Measurements from ENCODE around the gene ADGRL3.

Gene ADGRL3

GRCh38 chr4:61648264-61648663 is 448.1 kb downstream of the ADGRL3 start:
- Histone ChIP-seq H3K4me3 (ENCODE audit: insufficient read depth, low read length, poor library complexity, severe bottlenecking) (no peak overlapping the region), H3F3A (ENCODE audit: insufficient read depth) (no peaks in the 10 kb centered on the region), H4K20me1 (ENCODE audit: low read depth, low read length) (no peaks in the 10 kb centered on the region), H3K9ac (ENCODE audit: low read length) (no peak overlapping the region), H3K27me3 (ENCODE audit: low read length) (no peaks in the 10 kb centered on the region), H3K9me3 (ENCODE audit: insufficient read depth, low read length) (no peaks in the 10 kb centered on the region), H3K9me2 (replicated peaks; ENCODE audit: insufficient read depth, low read length) (no peaks in the 10 kb centered on the region), H2AFZ (ENCODE audit: low read depth, low read length, severe bottlenecking) (no peak overlapping the region), H3K36me3 (ENCODE audit: low read length) (no peaks in the 10 kb centered on the region), H3K4me2 (ENCODE audit: low read depth, low read length, poor library complexity, severe bottlenecking) (no peak overlapping the region), H3K27ac (ENCODE audit: low read depth, low read length) (no peak overlapping the region), H3K79me2 (ENCODE audit: insufficient read depth, low read length) (no peaks in the 10 kb centered on the region)
- TF ChIP-seq, protein P1, sequence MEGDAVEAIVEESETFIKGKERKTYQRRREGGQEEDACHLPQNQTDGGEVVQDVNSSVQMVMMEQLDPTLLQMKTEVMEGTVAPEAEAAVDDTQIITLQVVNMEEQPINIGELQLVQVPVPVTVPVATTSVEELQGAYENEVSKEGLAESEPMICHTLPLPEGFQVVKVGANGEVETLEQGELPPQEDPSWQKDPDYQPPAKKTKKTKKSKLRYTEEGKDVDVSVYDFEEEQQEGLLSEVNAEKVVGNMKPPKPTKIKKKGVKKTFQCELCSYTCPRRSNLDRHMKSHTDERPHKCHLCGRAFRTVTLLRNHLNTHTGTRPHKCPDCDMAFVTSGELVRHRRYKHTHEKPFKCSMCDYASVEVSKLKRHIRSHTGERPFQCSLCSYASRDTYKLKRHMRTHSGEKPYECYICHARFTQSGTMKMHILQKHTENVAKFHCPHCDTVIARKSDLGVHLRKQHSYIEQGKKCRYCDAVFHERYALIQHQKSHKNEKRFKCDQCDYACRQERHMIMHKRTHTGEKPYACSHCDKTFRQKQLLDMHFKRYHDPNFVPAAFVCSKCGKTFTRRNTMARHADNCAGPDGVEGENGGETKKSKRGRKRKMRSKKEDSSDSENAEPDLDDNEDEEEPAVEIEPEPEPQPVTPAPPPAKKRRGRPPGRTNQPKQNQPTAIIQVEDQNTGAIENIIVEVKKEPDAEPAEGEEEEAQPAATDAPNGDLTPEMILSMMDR (IDR thresholded peaks at IDR 0.05; ENCODE audit: insufficient read depth, low read length, poor library complexity, severe bottlenecking): no peak
- TF ChIP-seq EZH2phosphoT487 (conservative IDR thresholded peaks at IDR 0.05; ENCODE audit: low read length): no peak

- Histone ChIP-seq H3K4me3 (ENCODE audit: insufficient read depth, low read length, poor library complexity, severe bottlenecking) (no peak overlapping the region), H3K4me2 (ENCODE audit: low read depth, low read length, poor library complexity, severe bottlenecking) (no peak overlapping the region), H3K9me3 (ENCODE audit: insufficient read depth, low read length) (no peaks in the 10 kb centered on the region), H3K27ac (ENCODE audit: low read depth, low read length) (no peak overlapping the region), H3K9me2 (replicated peaks; ENCODE audit: insufficient read depth, low read length) (no peaks in the 10 kb centered on the region), H2AFZ (ENCODE audit: low read depth, low read length, severe bottlenecking) (no peak overlapping the region), H3F3A (ENCODE audit: insufficient read depth) (no peaks in the 10 kb centered on the region), H3K79me2 (ENCODE audit: insufficient read depth, low read length) (no peaks in the 10 kb centered on the region), H3K27me3 (ENCODE audit: low read length) (no peaks in the 10 kb centered on the region), H4K20me1 (ENCODE audit: low read depth, low read length) (no peaks in the 10 kb centered on the region), H3K36me3 (ENCODE audit: low read length) (no peaks in the 10 kb centered on the region), H3K9ac (ENCODE audit: low read length) (no peak overlapping the region)
- no peak for TF ChIP-seq EZH2phosphoT487 (conservative IDR thresholded peaks at IDR 0.05; ENCODE audit: low read length)
- TF ChIP-seq, protein P1 (IDR thresholded peaks at IDR 0.05; ENCODE audit: insufficient read depth, low read length, poor library complexity, severe bottlenecking): no peak
Observed at GRCh38 chr4:61657016-61657415, 456.9 kb downstream of the ADGRL3 start.

DNA sequence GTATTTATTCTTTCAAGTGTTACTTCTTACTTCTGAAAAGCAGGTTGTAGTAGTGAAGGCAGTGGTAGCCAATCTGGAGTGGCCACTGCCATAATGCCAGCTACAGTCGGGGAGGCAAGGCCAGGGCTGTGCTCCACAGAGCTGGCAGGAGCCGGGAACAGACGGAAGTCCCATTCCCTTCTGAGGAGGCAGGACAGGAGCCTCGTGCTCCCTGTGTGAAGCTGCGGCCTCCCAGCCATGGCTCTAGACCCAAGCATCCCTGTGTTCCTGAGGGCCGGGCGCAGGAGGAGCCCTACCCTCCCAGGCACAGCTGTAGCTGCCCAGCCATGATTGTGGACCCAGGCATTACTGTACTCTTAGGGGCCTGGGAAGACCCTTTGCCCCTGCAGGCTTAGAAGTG is 461.8 kb downstream of the ADGRL3 start:
- Histone ChIP-seq H3K4me2 (ENCODE audit: low read depth, low read length, poor library complexity, severe bottlenecking) (no peak overlapping the region), H3K27ac (ENCODE audit: low read depth, low read length) (no peak overlapping the region), H3K4me3 (ENCODE audit: insufficient read depth, low read length, poor library complexity, severe bottlenecking) (no peak overlapping the region), H3K9ac (ENCODE audit: low read length) (no peak overlapping the region), H3K79me2 (ENCODE audit: insufficient read depth, low read length) (no peaks in the 10 kb centered on the region), H3K36me3 (ENCODE audit: low read length) (no peaks in the 10 kb centered on the region), H3F3A (ENCODE audit: insufficient read depth) (no peaks in the 10 kb centered on the region), H2AFZ (ENCODE audit: low read depth, low read length, severe bottlenecking) (no peak overlapping the region), H3K9me3 (ENCODE audit: insufficient read depth, low read length) (no peaks in the 10 kb centered on the region), H3K9me2 (replicated peaks; ENCODE audit: insufficient read depth, low read length) (no peaks in the 10 kb centered on the region), H3K27me3 (ENCODE audit: low read length) (no peaks in the 10 kb centered on the region), H4K20me1 (ENCODE audit: low read depth, low read length) (no peaks in the 10 kb centered on the region)
- TF ChIP-seq EZH2phosphoT487 (conservative IDR thresholded peaks at IDR 0.05; ENCODE audit: low read length): no peak
- TF ChIP-seq, protein P1 (IDR thresholded peaks at IDR 0.05; ENCODE audit: insufficient read depth, low read length, poor library complexity, severe bottlenecking): no peak
